Common myeloid progenitor, CD34-positive (primary cell): ENCODE data around the gene BCL7A.

Source experiments
- CTCF ChIA-PET: fragments of 350-600 bp; sonication (Branson Sonifier 250); formaldehyde crosslinking; loops from one replicate; lab custom pipeline; 2021; ENCODE audit warnings: antibody characterized with exemption; lab: Charles Lee
- POLR2A ChIA-PET: fragments of 350-600 bp; sonication (Branson Sonifier 250); formaldehyde crosslinking; loops from one replicate; lab custom pipeline; 2021; ENCODE audit warnings: antibody characterized with exemption; lab: Charles Lee
- DNase-seq, 3 donors: peaks; one replicate each; pipeline versions ENCODE4 v3.0.0 to v3.0.0-alpha.2; 2013
- H3K27ac ChIP-seq, 2 experiments: 1 replicate in 1 of 2; 2 replicates in 1 of 2; pipeline ENCODE4 v1.7.0; 2013; ENCODE audit warnings: inconsistent platforms in 2 of 2, low read length in 2 of 2, mild to moderate bottlenecking in 2 of 2, low read depth in 1 of 2, moderate library complexity in 1 of 2; ENCODE audit not compliant: severe bottlenecking in 2 of 2, insufficient read depth in 1 of 2, poor library complexity in 1 of 2
- H3K27me3 ChIP-seq, 5 experiments: replicated peaks in 2 of 5; 1 replicate in 3 of 5; 2 replicates in 2 of 5; pipeline versions ENCODE4 v1.6.1 to v1.7.0; 2013; ENCODE audit warnings: low read length in 4 of 5, mild to moderate bottlenecking in 2 of 5, moderate library complexity in 2 of 5, inconsistent platforms in 1 of 5; ENCODE audit not compliant: insufficient read depth in 5 of 5, control insufficient read depth in 4 of 5
- H3K36me3 ChIP-seq, 4 experiments: 1 replicate in 2 of 4; 2 replicates in 2 of 4; pipeline versions ENCODE4 v1.6.1 to v1.7.0; 2013; ENCODE audit warnings: low read length in 3 of 4, control low read depth in 1 of 4, mild to moderate bottlenecking in 1 of 4; ENCODE audit not compliant: control insufficient read depth in 4 of 4, insufficient read depth in 4 of 4
- H3K4me1 ChIP-seq, 4 experiments: 1 replicate in 3 of 4; 2 replicates in 1 of 4; pipeline versions ENCODE4 v1.6.1 to v1.7.1; 2013; ENCODE audit warnings: low read length in 3 of 4, mild to moderate bottlenecking in 3 of 4, control low read depth in 1 of 4, inconsistent platforms in 1 of 4, moderate library complexity in 1 of 4; ENCODE audit not compliant: control insufficient read depth in 4 of 4, insufficient read depth in 4 of 4; ENCODE audit errors: control extremely low read depth in 1 of 4
- H3K4me3 ChIP-seq, 7 experiments: 1 replicate in 4 of 7; 2 replicates in 3 of 7; pipeline versions ENCODE4 v1.5.1 to v1.7.0; 2013; ENCODE audit warnings: mild to moderate bottlenecking in 7 of 7, low read length in 6 of 7, moderate library complexity in 6 of 7, inconsistent platforms in 2 of 7, low read depth in 2 of 7, control low read depth in 1 of 7; ENCODE audit not compliant: insufficient read depth in 4 of 7, control insufficient read depth in 1 of 7; ENCODE audit errors: extremely low read depth in 1 of 7
- H3K9me3 ChIP-seq, 5 experiments: 1 replicate in 4 of 5; 2 replicates in 1 of 5; pipeline versions ENCODE4 v1.6.1 to v1.7.1; 2013; ENCODE audit warnings: low read length in 4 of 5, mild to moderate bottlenecking in 2 of 5, inconsistent platforms in 1 of 5, low read depth in 1 of 5, moderate library complexity in 1 of 5; ENCODE audit not compliant: control insufficient read depth in 4 of 5, insufficient read depth in 2 of 5; ENCODE audit errors: control extremely low read depth in 1 of 5
- WGBS: methylation state at CpG from one replicate; pipeline ENCODE4 v1.1.5; 2013; ENCODE audit not compliant: insufficient coverage; 5-methylcytosine and 5-hydroxymethylcytosine counted together

Gene BCL7A

DNA sequence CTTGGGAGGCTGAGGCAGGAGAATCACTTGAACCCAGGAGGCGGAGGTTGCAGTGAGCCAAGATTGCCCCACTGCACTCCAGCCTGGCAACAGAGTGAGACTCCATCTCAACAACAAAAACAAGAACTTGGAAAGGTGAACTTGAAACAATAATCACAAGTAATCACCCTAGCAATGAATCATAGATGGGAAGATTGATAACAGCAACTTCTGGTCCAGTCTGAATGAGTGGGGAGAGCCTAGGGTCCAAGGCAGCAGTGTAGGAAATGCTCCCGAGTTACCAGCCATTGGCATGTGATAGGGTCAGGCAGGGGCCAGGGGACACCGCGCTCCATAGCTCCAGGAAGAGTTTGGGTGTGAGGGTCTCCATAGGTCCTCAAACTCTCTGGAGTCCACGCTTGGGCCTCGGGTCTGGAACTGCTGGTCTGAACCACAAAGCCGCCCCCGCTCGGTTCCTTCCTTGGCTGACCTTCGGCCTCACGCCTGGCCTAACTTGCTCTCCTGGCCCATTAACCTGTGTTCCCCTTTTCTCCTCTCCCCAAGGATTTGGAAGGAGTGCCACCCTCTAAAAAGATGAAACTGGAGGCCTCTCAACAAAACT, 37.0 kb downstream of the BCL7A start:
- H3K4me1 ChIP-seq = peaks cover 2 to 13% (median 13%) of the 10 kb centered on the region in 4 experiments
- H3K27me3 ChIP-seq = no peaks in the 10 kb centered on the region
- no peak overlapping the region for H3K4me3 ChIP-seq
- ChIA-PET POLR2A (no interaction called here), CTCF (interaction anchor here (0.6 to 6.7 kb wide), 2 partner anchors 64 to 74 kb away, joined by 3 to 120 read pairs; no protein-coding TSS in a partner anchor)
- 100% methylated on average over 11 of the region's 11 CpGs for WGBS
- H3K36me3 ChIP-seq = peaks cover 10 to 70% (median 50%) of the 10 kb centered on the region in 4 experiments
- DNase-seq = no peak
- no peaks in the 10 kb centered on the region for H3K9me3 ChIP-seq
- H3K27ac ChIP-seq = no peak overlapping the region

DNA sequence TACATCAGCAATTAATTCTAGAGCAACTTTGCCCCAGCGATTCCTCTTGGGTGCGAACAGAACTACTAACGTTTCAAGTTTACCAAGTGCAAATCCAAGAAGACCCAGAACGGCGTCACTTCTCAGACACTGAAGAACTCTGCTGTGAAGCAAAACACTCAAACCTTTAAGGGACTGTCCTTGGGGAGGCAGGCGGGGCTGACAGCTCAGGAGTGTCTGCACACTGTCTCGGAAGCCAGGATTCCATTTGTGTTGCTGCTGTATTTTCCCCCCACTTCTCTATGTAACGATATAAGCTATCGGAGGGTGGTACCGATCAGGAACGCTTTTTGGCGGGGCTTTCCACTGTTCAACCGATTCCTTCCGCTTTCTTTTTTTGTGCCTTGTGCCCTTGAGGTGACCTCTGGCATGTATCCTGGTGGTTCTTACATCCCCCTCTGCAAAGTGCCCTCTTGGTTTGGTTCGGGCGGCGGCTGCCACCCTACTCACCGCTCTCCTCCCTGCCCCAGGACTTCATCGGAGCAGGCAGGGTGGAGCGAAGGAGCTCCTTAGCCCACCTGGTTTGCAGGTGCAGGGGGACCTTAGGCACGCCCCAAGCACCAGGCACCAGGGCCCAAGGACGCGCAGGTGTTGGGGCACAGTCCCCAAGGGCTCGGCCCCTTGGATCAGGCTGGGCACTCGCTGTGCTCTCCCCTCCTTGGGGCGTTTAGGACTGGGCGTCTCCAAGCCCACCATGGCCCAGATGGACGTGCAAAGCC, 37.7 kb downstream of the BCL7A start:
- Histone ChIP-seq H3K27me3 (no peaks in the 10 kb centered on the region), H3K4me3 (no peak overlapping the region), H3K4me1 (peaks cover 2 to 21% (median 20%) of the 10 kb centered on the region in 4 experiments), H3K36me3 (peaks cover 10 to 70% (median 50%) of the 10 kb centered on the region in 4 experiments), H3K9me3 (no peaks in the 10 kb centered on the region), H3K27ac (no peak overlapping the region)
- no peak for DNase-seq
- POLR2A ChIA-PET = interaction anchor here (1.5 kb wide), 1 partner anchor 18 kb away, joined by 5 read pairs; no protein-coding TSS in a partner anchor
- WGBS = 98% methylated on average over 21 of the region's 28 CpGs
- CTCF ChIA-PET = interaction anchor here (1.0 to 6.7 kb wide), 3 partner anchors 31 to 64 kb away, joined by 4 to 120 read pairs (median 45); no protein-coding TSS in a partner anchor

DNA sequence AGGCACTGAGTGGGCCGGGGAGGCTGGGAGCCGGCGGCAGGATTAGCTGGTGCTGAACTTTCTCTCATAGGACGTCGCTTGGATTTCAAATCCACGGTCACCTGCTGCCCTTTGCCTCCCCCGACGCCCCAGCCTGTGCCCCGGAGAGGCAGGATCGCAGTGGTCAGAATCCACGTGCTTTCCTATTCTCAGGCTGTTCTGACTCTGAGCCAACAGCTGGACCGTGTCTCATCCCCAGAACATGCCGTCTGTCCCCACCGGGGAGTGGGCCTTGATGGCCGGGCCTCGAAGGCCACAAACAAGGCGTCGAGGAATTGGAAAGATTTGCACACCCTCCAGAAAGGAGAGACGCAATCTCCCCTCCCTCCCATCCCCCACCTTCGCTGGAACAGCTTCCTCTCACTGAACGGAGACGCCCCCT, 38.4 kb downstream of the BCL7A start:
- H3K4me3 ChIP-seq = no peak overlapping the region
- no peak for DNase-seq
- H3K27me3 ChIP-seq = no peaks in the 10 kb centered on the region
- H3K4me1 ChIP-seq = peaks cover 2 to 26% (median 24%) of the 10 kb centered on the region in 4 experiments
- H3K36me3 ChIP-seq = peaks cover 10 to 64% (median 45%) of the 10 kb centered on the region in 4 experiments
- H3K27ac ChIP-seq = no peak overlapping the region
- H3K9me3 ChIP-seq = no peaks in the 10 kb centered on the region
- 97% methylated on average over 21 of the region's 22 CpGs for WGBS
- ChIA-PET CTCF (interaction anchor here (0.7 to 4.6 kb wide), 3 partner anchors 30 to 68 kb away, joined by 3 to 45 read pairs (median 4); no protein-coding TSS in a partner anchor), POLR2A (interaction anchor here (1.5 kb wide), 1 partner anchor 18 kb away, joined by 5 read pairs; no protein-coding TSS in a partner anchor)

DNA sequence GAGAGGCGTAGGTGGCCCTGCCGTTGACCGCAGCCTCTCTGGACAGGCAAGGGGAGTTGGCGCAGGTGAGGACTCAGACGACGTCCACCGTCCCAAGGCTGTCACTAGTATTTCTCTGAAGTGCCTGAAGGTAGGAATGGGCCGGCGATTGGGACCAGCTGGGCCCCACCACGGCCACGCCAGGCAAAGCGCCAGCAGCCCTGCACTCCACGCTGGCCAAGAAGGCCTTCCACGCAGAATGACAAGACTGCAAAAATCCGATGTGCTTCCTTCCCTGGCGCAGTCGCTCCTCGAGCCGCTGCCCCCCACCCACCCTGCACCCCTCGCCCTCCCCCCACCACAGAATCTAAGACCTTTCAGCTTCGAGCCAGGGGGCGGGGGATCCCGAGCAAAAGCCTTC, 39.6 kb downstream of the BCL7A start:
- Histone ChIP-seq H3K9me3 (no peaks in the 10 kb centered on the region), H3K4me1 (peaks cover 2 to 27% (median 24%) of the 10 kb centered on the region in 4 experiments), H3K27ac (no peak overlapping the region), H3K4me3 (no peak overlapping the region), H3K27me3 (no peaks in the 10 kb centered on the region), H3K36me3 (peaks cover 10 to 53% (median 35%) of the 10 kb centered on the region in 4 experiments)
- no peak for DNase-seq
- CTCF ChIA-PET = interaction anchor here (1.0 to 4.6 kb wide), 2 partner anchors 8 to 62 kb away, joined by 3 to 45 read pairs; no protein-coding TSS in a partner anchor
- POLR2A ChIA-PET = no interaction called here
- WGBS = 96% methylated on average over 11 of the region's 23 CpGs

DNA sequence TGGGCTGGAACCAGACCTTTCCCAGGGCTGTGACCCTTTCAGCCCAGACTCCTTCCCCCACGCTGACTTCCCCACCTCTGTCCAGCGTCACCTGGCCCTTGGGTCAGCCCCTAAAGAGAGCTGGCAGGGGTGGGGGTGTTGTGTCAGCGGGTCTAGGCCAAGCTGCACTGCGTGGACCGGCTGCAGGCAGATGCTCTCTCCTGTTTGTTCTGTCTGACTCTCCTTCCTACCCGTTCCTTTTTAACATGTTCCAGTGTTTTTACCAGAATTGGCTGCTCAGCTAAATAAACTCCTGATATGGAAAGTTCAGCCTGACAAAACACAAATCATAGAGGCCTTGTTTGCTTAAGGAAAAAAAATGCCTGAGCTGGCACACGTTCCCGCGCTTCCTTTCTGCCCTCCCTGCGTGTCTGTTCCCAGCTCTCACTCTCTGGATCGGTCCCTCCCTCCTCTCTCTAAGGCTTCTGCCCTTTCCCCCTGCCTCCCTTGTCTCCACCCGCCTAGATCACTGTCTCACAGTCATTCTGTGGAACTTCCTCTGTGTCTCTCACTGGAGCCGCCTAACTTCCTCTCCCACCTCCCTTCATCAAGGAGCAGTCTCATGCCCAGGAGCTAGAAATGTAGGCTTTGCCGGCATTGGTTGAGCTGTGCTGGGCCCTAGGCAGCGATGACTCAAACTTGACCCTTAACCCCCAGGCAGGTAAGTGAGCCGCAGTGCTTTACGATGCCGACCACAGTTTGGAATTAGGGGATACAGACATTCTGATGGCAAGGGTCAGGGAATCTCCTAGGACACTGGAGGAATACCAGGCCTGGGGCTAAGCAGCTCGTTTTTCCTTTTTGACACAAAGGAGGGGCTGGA, 41.4 kb downstream of the BCL7A start:
- Histone ChIP-seq H3K4me1 (peaks cover 2 to 34% (median 30%) of the 10 kb centered on the region in 4 experiments), H3K9me3 (no peaks in the 10 kb centered on the region), H3K36me3 (peaks cover 2 to 35% (median 22%) of the 10 kb centered on the region in 4 experiments), H3K27ac (peak overlapping the region in 1 of 2 experiments; percentile 70), H3K4me3 (peak overlapping the region in 3 of 7 experiments; percentile 2 to 45 (median 6)), H3K27me3 (no peaks in the 10 kb centered on the region)
- peak; percentile 38 to 57 (median 53) for DNase-seq
- WGBS = 33% methylated on average over 17 of the region's 19 CpGs
- POLR2A ChIA-PET = interaction anchor here (0.6 to 1.0 kb wide), 2 partner anchors 17 to 421 kb away, joined by 3 read pairs; no protein-coding TSS in a partner anchor
- CTCF ChIA-PET = interaction anchor here (0.7 to 4.6 kb wide), 13 partner anchors 8 to 148 kb away, joined by 3 to 45 read pairs (median 6); no protein-coding TSS in a partner anchor

DNA sequence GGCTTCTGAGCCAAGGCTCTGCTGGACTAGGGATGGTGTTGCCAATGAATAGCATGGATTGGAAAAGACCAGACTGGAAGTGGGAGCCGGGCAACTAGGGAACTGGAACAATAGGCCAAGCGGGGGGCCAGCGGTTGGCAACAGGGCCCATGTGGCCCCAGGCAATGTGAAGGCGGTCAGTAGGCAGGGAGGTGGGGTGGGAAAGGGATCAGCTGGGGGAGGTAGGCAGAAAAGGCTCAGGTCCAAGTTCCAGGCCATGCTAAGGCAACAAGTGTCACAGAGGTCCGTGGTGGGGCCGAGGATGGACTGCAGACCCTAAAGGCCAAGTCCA, 42.0 kb downstream of the BCL7A start:
- Histone ChIP-seq H3K36me3 (peaks cover 2 to 32% (median 20%) of the 10 kb centered on the region in 4 experiments), H3K27ac (peak overlapping the region in 1 of 2 experiments; percentile 70), H3K4me3 (no peak overlapping the region), H3K9me3 (no peaks in the 10 kb centered on the region), H3K4me1 (peaks cover 6 to 37% (median 32%) of the 10 kb centered on the region in 4 experiments), H3K27me3 (no peaks in the 10 kb centered on the region)
- WGBS = 96% methylated on average over 3 of the region's 6 CpGs
- ChIA-PET CTCF (interaction anchor here (0.7 to 4.6 kb wide), 11 partner anchors 9 to 127 kb away, joined by 4 to 45 read pairs (median 7); no protein-coding TSS in a partner anchor), POLR2A (interaction anchor here (1.0 kb wide), 1 partner anchor 16 kb away, joined by 3 read pairs; no protein-coding TSS in a partner anchor)
- no peak for DNase-seq
